ENCODE measurements around the gene HMGXB4. TPM values are rescaled to one million over a fixed set of nuclear protein-coding genes. Genes with fewer than 3 reads are reported as not detected.

HMGXB4 gene
- total and polyA plus RNA-seq, 12 donors, result 5.4 to 26.1 (median 19.8) TPM

- WGBS, 4 donors, result 96 to 100% (median 100%) methylated on average over 1 of the region's 1 CpG
- no peak for TF ChIP-seq POLR2A (IDR thresholded peaks at IDR 0.05)
- TF ChIP-seq CTCF (IDR thresholded peaks at IDR 0.05), result no peak
- DNase-seq, result no peak
- intact Hi-C loops (cut with DNase I), result no loop called here
- Histone ChIP-seq H3K4me1 (replicated peaks in 1 of 2) (no peaks in the 10 kb centered on the region), H3K9me3 (replicated peaks in 1 of 3) (no peaks in the 10 kb centered on the region), H3K36me3 (replicated peaks in 1 of 2) (peaks cover 0 to 64% of the 10 kb centered on the region in 2 donors), H3K27me3 (no peaks in the 10 kb centered on the region), H3K4me3 (no peak overlapping the region), H3K27ac (no peak overlapping the region)
These were observed 30.8 kb downstream of the HMGXB4 start for GRCh38 chr22:35288116-35288515.

- Histone ChIP-seq H3K4me1 (replicated peaks in 1 of 2) (no peaks in the 10 kb centered on the region), H3K9me3 (replicated peaks in 1 of 3) (no peaks in the 10 kb centered on the region), H3K4me3 (no peak overlapping the region), H3K36me3 (replicated peaks in 1 of 2) (peaks cover 0 to 63% of the 10 kb centered on the region in 2 donors), H3K27ac (no peak overlapping the region), H3K27me3 (no peaks in the 10 kb centered on the region)
- 87 to 93% (median 90%) methylated on average over 3 of the region's 3 CpGs for WGBS, 4 donors
- intact Hi-C loops (cut with DNase I), result no loop called here
- no peak for DNase-seq
- no peak for TF ChIP-seq POLR2A (IDR thresholded peaks at IDR 0.05)
- no peak for TF ChIP-seq CTCF (IDR thresholded peaks at IDR 0.05)
These were observed 35.5 kb downstream of the HMGXB4 start for GRCh38 chr22:35292786-35293185.

- peaks cover 11 to 17% of the 10 kb centered on the region in 2 donors for H3K4me1 ChIP-seq (replicated peaks in 1 of 2)
- H3K36me3 ChIP-seq (replicated peaks in 1 of 2), result peaks cover 0 to 34% of the 10 kb centered on the region in 2 donors
- no peaks in the 10 kb centered on the region for H3K27me3 ChIP-seq
- no peaks in the 10 kb centered on the region for H3K9me3 ChIP-seq (replicated peaks in 1 of 3)
- no peak overlapping the region for H3K27ac ChIP-seq
- no peak for TF ChIP-seq POLR2A (IDR thresholded peaks at IDR 0.05)
- no peak for TF ChIP-seq CTCF (IDR thresholded peaks at IDR 0.05)
- DNase-seq, result no peak
- no peak overlapping the region for H3K4me3 ChIP-seq
- intact Hi-C loops (cut with DNase I), result no loop called here
These were observed 38.8 kb downstream of the HMGXB4 start for GRCh38 chr22:35296051-35296450.

- Histone ChIP-seq H3K4me3 (peak overlapping the region in 2 of 4 donors; percentile 73 to 87), H3K36me3 (replicated peaks in 1 of 2) (peaks cover 0 to 6% of the 10 kb centered on the region in 2 donors), H3K27me3 (no peaks in the 10 kb centered on the region), H3K9me3 (replicated peaks in 1 of 3) (no peaks in the 10 kb centered on the region), H3K27ac (peak overlapping the region; percentile 92 to 100 (median 99)), H3K4me1 (replicated peaks in 1 of 2) (peaks cover 15 to 34% of the 10 kb centered on the region in 2 donors)
- intact Hi-C loops (cut with DNase I), result no loop called here
- no peak for TF ChIP-seq POLR2A (IDR thresholded peaks at IDR 0.05)
- peak in 4 of 6 experiments; percentile 27 to 51 (median 39) for TF ChIP-seq CTCF (IDR thresholded peaks at IDR 0.05)
- peak in 6 of 7 donors; percentile 59 to 85 (median 72) for DNase-seq
- 4 to 23% (median 7%) methylated on average over 9 to 13 of the region's 13 CpGs for WGBS, 4 donors
These were observed 42.0 kb downstream of the HMGXB4 start for GRCh38 chr22:35299217-35299672.
